Inflammatory macrophage treated with lipopolysaccharide for 4 hours (primary cell): ENCODE results near the gene RIIAD1.
"Not testable (repeated sequence)": the region's sequence is repeated elsewhere in the genome, so short reads cannot be mapped to it uniquely, and the experiment has no call there.

Experiments used
- DNase-seq: peaks from one replicate; pipeline ENCODE4 v3.0.0-alpha.2; 2020

Gene RIIAD1

DNA sequence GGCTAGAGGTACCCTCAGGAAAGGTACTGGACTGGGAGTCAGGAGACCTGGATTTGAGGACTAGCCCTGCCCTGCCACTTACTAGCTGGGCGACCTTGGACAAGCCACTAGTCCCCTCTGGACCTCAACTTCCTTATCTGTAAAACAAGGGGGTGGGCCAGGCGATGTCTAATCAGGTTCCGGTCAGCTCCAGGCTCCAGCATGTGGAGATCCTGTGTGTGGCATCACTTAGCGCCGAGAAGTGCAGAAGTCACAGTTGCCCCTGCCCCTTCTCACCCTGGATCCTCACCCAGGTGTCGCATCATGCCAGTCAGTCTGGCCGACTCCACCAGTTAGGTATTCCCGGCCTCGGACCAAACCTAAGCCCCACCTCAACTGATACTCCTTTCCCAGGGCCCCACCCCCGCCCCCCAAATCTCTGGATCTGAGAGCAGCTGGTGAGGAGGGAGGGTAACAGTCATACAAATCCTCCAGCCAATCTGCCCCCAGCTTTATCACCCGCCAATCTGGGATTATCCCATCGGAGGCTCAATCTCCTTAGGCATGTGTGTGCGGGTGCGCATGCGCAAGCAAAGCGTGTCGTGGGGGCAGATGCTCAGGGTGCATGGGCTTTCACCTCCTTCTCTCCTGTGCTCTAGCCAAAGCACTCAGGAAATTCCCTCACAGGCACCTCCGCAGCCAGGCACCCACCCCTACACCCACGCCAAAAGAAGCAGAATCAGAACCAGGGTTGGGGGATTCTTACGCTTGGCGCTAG, 10.1 kb upstream of the RIIAD1 start:
- DNase-seq: no peak

DNA sequence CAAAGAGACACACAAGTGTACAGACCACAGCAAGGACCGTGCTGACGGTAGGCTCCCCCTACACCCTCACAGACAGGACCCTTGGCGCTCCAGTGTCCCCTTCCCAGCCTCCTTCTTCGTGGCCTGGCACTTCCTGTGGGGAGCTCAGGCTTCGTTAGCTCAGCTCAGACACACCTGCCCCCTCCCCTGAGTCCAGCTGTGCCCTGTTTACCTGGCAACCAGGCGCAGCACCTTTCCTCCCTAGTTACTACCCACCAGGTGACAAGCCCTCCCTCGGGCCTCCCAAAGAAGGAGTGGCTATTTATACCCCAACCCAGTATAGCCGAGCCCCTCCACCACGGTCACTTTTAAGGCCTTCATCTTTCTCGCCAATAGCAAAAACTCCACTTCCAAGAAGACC, 9.4 kb upstream of the RIIAD1 start:
- DNase-seq: no peak

- DNase-seq: no peak
Observed at GRCh38 chr1:151713044-151713443, 8.3 kb upstream of the RIIAD1 start.

DNA sequence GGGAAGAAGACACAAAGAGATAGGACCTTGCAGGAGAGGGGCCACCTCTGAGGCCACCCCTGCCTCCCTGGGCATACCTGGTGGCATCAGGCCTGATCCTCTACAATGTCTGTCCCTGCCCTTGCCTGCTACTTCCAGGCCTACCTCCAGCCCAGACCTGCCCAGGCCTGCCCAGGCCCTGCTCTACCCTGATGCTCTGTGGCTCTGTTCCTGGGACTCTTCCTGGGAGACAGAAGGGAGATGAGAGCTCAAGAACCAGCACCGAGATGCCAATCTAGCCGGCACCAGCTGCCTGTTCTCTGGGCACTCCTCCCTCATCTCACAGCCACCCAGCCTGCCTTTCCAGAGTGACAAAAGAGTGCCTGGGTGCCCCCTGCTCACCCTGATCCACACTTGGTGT, 7.4 kb upstream of the RIIAD1 start:
- no peak for DNase-seq

DNA sequence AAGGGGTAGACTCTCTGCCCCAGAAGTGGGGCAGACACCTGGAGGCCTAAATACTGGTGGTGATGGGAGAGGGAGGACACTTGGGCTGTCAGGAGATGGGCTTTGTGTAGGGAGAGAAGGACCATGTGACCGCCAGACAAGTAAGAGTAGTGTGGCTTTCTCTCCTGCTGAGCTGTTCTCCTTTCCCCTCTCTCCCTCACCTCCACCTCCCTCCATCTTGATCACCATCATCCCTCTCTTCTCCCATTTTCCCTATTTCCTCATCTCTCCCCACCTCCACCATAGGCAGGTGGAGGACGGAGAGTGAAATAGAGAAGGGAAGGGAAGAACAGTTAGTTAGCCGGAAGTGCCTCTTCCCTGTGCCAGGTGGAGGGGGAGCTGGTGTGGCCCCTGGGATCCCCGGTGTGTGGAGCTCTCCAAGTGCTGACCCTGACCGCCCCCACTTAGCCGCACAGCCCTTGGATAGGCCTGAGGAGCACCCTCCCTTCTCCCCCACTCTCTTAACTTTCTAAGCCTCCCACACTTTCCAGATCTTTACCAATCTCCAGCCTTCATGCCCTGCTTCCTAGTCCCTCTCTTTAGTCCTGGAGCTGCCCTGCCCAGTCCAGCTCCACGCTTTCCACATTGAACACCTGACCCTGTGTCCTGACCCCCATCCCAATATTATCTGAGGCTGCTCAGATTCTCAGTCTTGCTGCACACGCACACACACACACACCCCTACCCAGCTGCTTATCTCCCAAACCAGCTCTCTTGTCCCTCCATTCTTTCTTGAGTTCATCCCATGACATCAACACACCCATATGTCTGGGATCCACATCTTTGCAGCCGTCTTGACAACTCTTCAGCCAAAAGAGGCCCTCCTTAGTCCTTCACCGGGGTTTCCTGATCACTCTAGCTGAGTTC, 6.2 kb upstream of the RIIAD1 start:
- DNase-seq: no peak

DNA sequence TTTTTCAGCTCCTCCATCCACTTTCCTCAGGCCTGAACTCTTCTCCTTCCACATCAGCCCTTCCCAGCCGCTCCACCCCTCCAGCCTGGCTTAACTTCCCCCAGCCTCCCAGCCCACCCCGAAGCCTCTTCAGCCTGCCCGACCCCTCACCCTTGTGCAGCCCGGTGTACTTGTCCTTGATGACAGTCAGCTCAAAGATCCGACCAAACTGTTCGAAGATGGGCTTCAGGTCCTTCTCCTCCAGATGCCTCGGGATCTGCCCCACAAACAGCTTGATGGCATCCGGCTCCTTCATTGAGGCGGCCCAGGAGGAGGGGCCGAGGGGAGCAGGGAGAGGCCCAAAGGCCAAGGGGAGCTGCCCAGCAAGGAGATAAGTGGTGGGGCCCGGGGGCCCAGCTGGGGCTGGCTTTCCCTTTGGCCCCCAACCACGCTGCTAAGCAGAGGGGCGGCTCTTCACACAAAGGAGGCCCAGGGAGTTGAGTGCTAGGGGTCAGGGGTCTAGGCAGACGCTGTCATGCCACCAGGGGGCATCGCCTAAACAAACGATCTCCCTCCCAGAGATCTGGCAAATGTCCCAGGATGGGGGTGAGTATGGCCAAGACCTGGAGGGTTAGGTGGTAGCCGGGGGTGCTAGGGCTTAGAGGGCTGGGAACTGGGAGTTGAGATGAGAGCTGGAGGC, 5.5 kb upstream of the RIIAD1 start:
- DNase-seq: no peak

GRCh38 chr1:151716405-151716762, 4.9 kb upstream of the RIIAD1 start:
- DNase-seq: no peak

DNA sequence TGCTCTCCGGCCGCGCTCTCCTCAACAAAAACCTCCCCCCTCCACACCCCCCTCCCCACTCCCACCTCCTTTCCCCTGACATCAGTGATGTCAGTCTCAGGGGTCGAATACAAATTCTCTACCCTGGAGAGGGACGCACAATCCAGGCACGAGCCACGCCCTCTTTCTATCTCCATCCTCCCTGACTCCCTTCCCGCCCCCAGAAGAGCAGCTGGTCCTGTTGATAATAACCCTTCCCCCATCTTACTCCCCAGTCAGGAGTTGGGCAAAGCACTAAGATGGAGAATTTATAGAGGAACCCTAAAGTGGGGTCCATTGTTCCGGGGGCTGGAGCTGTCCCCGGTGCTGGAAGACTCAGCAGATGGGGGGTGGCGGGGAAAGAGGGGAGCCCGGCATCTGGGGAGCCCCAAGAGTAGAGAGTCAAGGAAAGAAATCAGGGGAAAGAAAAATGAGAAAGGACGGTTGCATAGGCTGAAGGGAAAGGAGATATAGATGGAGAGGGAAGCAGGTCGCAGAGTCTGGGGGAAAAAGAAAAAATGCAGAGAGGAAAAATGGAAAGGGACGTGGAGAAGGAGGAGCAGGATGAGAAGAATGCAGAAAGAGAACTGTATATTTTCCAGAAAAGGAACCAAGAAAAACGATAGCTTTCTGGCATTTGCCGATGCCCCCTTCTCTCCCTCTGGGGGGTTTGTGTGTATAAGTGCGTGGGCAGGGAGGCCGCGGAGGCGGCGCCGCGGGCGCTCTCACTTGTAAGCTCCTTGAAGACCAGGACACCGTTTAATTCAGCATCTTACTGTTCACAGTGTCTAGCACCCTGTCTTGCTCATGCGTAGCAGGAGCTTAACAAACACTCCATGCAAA, 4.3 kb upstream of the RIIAD1 start, which contains the start of gene CELF3:
TSS of gene CELF3 (minus strand) at position 33 of the 861 bp plus-strand sequence. CDS start 783 bp downstream, outside the sequence.
- DNase-seq: no peak

DNA sequence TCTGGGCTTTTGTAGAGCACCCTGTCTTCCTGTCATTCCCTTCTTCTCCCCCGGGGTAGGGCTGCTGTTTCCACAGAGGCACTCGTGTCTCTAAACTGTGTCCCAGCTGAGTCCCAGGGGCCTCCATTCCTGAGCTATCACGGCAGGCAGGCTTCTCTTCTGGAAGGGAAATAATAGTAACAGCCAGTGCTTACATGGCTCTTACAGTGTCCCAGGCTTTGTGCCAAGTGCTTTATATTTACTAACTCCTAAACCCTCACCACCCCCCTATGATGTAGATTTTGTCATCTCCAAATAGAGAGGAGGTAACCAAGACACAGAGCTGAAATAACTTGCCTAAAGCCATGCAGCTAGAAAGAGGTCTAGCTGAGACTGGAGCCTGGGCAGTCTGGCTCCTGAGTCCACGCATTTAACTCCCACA, 3.3 kb upstream of the RIIAD1 start:
- no peak for DNase-seq

GRCh38 chr1:151718666-151719065, 2.7 kb upstream of the RIIAD1 start:
- DNase-seq: no peak

- no peak for DNase-seq
Observed at GRCh38 chr1:151720125-151720524, 1.2 kb upstream of the RIIAD1 start.

DNA sequence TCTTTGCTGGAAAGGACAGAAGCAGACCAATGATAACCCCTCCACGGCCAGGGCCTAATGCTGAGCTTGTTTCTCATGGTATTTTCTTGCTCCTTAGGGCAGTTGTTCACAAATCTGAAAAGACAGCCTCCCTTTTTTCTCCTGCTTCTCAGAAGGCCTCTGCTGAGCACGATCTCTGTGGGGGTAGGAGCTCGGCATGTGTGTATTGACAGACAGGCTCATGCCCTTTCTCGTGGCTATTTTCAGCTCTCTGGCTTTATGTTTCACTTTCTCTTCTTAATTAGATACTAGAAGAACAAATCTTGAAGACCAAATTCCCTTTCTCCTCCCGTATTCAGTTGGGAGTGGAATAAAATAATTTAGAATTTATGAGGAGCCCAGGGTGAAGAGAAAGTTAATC, 768 bp upstream of the RIIAD1 start:
- DNase-seq: peak; percentile 57

GRCh38 chr1:151721788-151722510, 627 bp downstream of the RIIAD1 start:
- no peak for DNase-seq

DNA sequence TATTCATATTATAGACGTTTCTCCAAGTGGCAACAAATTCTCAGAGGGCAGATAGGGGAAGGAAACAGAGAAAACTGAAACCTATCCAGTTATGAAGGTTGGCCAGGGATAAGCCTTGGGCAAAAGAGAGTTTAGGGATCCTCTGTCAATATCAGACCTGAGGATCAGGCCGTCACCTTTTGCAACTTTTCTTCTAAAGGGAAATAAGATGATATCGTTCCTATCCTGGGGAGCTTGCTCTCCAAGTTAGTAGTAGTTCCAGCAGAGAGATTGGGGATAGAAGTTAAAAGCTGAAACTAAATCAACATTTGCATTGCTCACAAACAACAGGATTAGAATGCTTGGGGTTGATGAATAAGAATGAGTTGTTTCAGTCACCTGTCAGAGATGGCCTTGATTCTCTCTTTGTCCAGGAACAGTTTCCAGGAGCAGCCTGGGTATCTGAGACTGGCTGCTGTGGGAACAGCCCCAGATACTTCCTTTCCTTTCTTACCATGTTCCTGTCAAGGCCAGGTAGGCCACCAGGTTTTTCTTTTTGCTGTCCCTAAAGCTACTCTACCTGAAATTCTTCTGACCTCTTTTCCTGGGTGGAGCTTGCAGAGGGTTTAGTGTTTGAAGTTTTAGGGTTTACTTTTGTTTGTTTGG, 2.5 kb downstream of the RIIAD1 start:
- no peak for DNase-seq

DNA sequence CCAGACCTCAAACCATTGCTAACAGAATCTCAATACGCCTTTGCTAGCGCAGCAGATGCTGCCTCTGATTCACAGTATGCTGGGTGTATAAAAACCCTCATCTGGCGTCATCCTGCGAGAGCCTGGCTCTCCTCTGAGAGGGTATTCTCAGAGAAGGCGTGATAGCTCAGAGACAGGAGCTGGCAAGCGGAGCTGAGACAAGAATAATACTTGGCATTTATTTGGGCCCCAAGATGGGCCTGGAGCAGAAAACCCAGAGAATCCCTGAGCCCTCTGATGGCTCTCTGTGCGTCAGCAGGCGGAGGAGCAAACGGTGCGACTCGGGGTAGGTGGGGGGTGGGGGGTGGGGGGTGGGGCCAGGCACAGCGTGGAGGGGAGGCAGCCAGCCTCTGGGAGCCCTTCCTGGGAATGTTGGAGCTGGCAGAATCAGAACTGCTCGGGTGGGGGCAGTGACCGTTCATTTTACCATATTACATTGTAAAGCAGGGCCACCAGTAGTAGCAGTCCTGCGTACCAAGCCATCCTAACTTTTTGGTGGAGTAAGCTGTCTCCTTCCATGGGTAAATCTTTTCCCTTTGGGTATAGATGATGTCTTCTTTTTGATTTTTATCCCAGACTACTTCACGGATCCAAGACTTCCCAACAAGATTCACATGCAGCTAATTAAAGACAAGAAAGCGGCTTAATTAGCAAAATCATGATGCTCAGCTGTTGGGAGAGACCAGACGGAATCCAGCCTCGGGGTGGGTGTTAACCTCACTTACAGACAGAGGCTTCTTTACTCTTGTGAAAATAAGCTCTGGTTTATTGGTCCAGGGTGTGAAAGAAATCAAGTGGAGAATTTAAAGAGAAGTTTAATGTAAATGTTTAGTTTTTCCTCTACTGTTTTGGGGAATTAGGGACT, 7.1 kb downstream of the RIIAD1 start:
- no peak for DNase-seq

- DNase-seq: no peak
Observed at GRCh38 chr1:151729157-151729965, 8.0 kb downstream of the RIIAD1 start.

DNA sequence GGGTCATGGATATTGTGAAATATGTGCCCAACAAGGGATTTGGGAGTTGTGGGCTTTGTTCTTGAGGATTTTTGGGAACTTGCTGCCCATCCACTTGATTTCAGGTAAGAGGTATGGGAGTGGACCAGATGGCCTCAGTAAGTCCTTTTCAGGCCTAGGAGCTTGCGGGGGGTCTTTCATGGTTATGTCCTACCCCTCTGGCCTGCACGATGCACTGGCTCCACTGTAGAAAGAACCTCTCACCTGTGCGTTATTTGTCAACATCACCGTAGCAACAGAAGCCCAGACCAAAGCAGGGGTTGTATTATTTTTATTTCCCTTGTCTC, 8.6 kb downstream of the RIIAD1 start:
- no peak for DNase-seq

GRCh38 chr1:151733126-151733525, 11.8 kb downstream of the RIIAD1 start:
- DNase-seq: no peak

- not testable (repeated sequence) for DNase-seq
Observed at GRCh38 chr1:151733995-151734394, 12.7 kb downstream of the RIIAD1 start.
